IMR-90 (cell line): ENCODE data around the gene ALDOC.

Experiments used
- TF ChIP-seq, protein P1 (sequence below): fragments of 150-350 bp; IDR thresholded peaks from 2 replicates; pipeline ENCODE4 v1.6.1; 2016; ENCODE audit warnings: low read depth, mild to moderate bottlenecking, low read length, moderate library complexity, borderline replicate concordance
- TF ChIP-seq, protein P2 (sequence below): conservative IDR thresholded peaks from 2 replicates; pipeline ENCODE4 v1.5.1; 2012; ENCODE audit warnings: mild to moderate bottlenecking, low read depth, low read length, improper control_type of control experiment

DNA sequence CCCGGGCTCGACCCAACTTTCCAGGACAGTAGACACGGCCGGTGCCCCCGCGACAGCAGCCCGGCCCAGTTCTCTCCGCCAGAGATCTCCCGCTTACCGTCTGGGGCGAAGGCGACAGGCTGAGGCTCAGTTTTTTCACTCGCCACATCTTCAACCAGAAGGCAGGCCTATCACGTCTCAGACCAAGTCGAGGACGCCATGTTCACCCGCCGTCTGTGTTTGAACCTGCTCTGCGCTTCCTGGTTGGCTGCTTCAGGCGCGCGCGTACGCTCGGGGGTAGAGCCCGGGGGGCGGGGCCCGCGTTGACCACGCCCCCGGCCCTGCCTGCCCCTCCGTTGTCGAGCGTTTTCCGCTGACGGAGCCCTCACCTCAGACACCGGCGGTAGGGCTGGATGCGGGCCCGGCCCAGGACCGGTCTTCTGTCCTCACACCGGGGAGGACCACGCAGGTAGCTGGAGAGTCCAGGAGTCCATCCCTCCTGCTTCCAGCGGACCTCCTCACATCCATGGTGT is 22.2 kb upstream of the ALDOC start, which contains the start of gene SPAG5:
- TF ChIP-seq, protein P1, sequence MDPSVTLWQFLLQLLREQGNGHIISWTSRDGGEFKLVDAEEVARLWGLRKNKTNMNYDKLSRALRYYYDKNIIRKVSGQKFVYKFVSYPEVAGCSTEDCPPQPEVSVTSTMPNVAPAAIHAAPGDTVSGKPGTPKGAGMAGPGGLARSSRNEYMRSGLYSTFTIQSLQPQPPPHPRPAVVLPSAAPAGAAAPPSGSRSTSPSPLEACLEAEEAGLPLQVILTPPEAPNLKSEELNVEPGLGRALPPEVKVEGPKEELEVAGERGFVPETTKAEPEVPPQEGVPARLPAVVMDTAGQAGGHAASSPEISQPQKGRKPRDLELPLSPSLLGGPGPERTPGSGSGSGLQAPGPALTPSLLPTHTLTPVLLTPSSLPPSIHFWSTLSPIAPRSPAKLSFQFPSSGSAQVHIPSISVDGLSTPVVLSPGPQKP = no peak
- TF ChIP-seq, protein P2, sequence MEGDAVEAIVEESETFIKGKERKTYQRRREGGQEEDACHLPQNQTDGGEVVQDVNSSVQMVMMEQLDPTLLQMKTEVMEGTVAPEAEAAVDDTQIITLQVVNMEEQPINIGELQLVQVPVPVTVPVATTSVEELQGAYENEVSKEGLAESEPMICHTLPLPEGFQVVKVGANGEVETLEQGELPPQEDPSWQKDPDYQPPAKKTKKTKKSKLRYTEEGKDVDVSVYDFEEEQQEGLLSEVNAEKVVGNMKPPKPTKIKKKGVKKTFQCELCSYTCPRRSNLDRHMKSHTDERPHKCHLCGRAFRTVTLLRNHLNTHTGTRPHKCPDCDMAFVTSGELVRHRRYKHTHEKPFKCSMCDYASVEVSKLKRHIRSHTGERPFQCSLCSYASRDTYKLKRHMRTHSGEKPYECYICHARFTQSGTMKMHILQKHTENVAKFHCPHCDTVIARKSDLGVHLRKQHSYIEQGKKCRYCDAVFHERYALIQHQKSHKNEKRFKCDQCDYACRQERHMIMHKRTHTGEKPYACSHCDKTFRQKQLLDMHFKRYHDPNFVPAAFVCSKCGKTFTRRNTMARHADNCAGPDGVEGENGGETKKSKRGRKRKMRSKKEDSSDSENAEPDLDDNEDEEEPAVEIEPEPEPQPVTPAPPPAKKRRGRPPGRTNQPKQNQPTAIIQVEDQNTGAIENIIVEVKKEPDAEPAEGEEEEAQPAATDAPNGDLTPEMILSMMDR = no peak
